ENCODE measurements around the gene FAM199X. TPM values are rescaled to one million over a fixed set of nuclear protein-coding genes. Genes with fewer than 3 reads are reported as not detected.

The FAM199X gene
- total and polyA plus RNA-seq, 4 donors = 7.5 to 30.5 (median 11.9) TPM

DNA sequence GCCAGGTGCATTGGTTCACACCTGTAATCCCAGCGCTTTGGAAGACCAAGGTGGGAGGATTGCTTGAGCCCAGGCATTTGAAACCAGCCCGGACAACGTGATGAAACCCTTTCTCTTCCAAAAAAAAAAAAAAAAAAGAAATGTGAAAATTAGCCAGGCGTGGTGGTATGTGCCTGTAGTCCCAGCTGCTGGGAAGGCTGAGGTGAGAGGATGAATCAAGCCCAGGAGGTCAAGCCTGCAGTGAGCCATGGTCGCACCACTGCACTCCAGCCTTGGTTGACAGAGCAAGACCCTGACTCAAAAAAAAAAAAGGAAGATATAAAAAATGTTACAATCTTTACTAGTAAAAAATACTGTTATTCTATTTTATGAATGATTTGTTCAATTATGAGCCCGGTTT, 5.9 kb downstream of the FAM199X start:
- H3K36me3 ChIP-seq (ENCODE audit: control insufficient read depth in 4 of 4, insufficient read depth in 4 of 4, low read length in 4 of 4) = peaks cover 0 to 2% (median 0%) of the 10 kb centered on the region in 4 donors
- no peak overlapping the region for H3K27ac ChIP-seq (ENCODE audit: low read depth in 1 of 2, low read length in 1 of 2)
- peaks cover 0 to 11% (median 8%) of the 10 kb centered on the region in 3 donors for H3K27me3 ChIP-seq (ENCODE audit: control insufficient read depth in 3 of 3, insufficient read depth in 3 of 3, low read length in 2 of 3)
- peaks cover 0 to 10% (median 0%) of the 10 kb centered on the region in 5 donors for H3K4me1 ChIP-seq (ENCODE audit: control insufficient read depth in 5 of 5, insufficient read depth in 5 of 5, low read length in 5 of 5)
- 68 to 94% methylated on average over 6 of the region's 6 CpGs for WGBS, 2 donors
- no peak for ATAC-seq (ENCODE audit: insufficient read depth, low FRiP score)
- no peak for DNase-seq
- H3K9me3 ChIP-seq (ENCODE audit: control insufficient read depth in 4 of 4, insufficient read depth in 3 of 4, low read length in 3 of 4) = no peaks in the 10 kb centered on the region
- TF ChIP-seq, protein P1, sequence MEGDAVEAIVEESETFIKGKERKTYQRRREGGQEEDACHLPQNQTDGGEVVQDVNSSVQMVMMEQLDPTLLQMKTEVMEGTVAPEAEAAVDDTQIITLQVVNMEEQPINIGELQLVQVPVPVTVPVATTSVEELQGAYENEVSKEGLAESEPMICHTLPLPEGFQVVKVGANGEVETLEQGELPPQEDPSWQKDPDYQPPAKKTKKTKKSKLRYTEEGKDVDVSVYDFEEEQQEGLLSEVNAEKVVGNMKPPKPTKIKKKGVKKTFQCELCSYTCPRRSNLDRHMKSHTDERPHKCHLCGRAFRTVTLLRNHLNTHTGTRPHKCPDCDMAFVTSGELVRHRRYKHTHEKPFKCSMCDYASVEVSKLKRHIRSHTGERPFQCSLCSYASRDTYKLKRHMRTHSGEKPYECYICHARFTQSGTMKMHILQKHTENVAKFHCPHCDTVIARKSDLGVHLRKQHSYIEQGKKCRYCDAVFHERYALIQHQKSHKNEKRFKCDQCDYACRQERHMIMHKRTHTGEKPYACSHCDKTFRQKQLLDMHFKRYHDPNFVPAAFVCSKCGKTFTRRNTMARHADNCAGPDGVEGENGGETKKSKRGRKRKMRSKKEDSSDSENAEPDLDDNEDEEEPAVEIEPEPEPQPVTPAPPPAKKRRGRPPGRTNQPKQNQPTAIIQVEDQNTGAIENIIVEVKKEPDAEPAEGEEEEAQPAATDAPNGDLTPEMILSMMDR (IDR thresholded peaks at IDR 0.05; ENCODE audit: control extremely low read depth, extremely low read depth) = no peak
- no peak overlapping the region for H3K9ac ChIP-seq (ENCODE audit: insufficient read depth in 1 of 2, low read length in 2 of 2)
- no peak overlapping the region for H3K4me3 ChIP-seq

DNA sequence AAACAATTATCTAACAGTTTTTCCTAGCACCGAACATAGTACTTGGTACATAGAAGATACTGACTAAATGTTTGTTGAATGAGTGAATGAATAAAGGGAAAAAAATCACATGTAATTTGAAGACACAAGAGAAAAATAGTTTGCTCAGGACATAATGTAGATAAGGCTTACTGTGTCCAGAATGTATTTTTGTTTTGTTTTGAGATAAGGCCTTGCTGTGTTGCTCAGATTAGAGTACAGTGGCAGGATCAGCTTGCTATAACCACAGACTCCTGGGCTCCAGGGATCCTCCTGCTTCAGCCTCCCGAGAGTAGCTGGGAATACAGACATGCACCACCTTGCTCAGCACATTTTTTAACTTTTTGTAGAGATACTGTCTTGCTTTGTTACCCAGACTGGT, 6.5 kb downstream of the FAM199X start:
- H3K9me3 ChIP-seq (ENCODE audit: control insufficient read depth in 4 of 4, insufficient read depth in 3 of 4, low read length in 3 of 4) = no peaks in the 10 kb centered on the region
- WGBS, 2 donors = 81 to 95% methylated on average over 2 of the region's 2 CpGs
- no peak overlapping the region for H3K27ac ChIP-seq (ENCODE audit: low read depth in 1 of 2, low read length in 1 of 2)
- DNase-seq (no peak), ATAC-seq (ENCODE audit: insufficient read depth, low FRiP score) (no peak)
- H3K4me3 ChIP-seq = no peak overlapping the region
- H3K27me3 ChIP-seq (ENCODE audit: control insufficient read depth in 3 of 3, insufficient read depth in 3 of 3, low read length in 2 of 3) = peaks cover 0 to 11% (median 8%) of the 10 kb centered on the region in 3 donors
- no peak overlapping the region for H3K9ac ChIP-seq (ENCODE audit: insufficient read depth in 1 of 2, low read length in 2 of 2)
- H3K36me3 ChIP-seq (ENCODE audit: control insufficient read depth in 4 of 4, insufficient read depth in 4 of 4, low read length in 4 of 4) = peaks cover 0 to 2% (median 0%) of the 10 kb centered on the region in 4 donors
- TF ChIP-seq, protein P1 (IDR thresholded peaks at IDR 0.05; ENCODE audit: control extremely low read depth, extremely low read depth) = no peak
- H3K4me1 ChIP-seq (ENCODE audit: control insufficient read depth in 5 of 5, insufficient read depth in 5 of 5, low read length in 5 of 5) = peaks cover 0 to 7% (median 0%) of the 10 kb centered on the region in 5 donors

DNA sequence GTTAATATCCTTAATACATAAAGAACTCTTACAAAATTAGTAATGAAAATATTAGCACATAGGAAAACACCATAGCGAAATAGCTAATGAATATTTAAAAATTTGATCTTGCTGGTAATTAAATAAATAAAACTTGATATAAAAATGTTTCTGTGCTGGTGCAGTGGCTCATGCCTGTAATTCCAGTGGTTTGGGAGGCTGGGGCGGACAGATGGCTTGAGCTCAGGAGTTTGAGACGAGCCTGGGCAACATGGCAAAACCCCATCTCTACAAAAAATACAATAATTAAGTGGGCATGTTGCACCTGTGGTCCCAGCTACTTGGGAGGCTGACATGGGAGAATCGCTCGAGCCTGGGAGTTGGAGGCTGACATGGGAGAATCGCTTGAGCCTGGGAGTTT, 7.6 kb downstream of the FAM199X start:
- H3K27ac ChIP-seq (ENCODE audit: low read depth in 1 of 2, low read length in 1 of 2) = no peak overlapping the region
- WGBS, 2 donors = 85 to 96% methylated on average over 6 of the region's 6 CpGs
- ATAC-seq (ENCODE audit: insufficient read depth, low FRiP score) (no peak), DNase-seq (no peak)
- TF ChIP-seq, protein P1 (IDR thresholded peaks at IDR 0.05; ENCODE audit: control extremely low read depth, extremely low read depth) = no peak
- H3K4me1 ChIP-seq (ENCODE audit: control insufficient read depth in 5 of 5, insufficient read depth in 5 of 5, low read length in 5 of 5) = peaks cover 0 to 1% (median 0%) of the 10 kb centered on the region in 5 donors
- H3K36me3 ChIP-seq (ENCODE audit: control insufficient read depth in 4 of 4, insufficient read depth in 4 of 4, low read length in 4 of 4) = peaks cover 0 to 4% (median 1%) of the 10 kb centered on the region in 4 donors
- peaks cover 0 to 2% (median 0%) of the 10 kb centered on the region in 4 donors for H3K9me3 ChIP-seq (ENCODE audit: control insufficient read depth in 4 of 4, insufficient read depth in 3 of 4, low read length in 3 of 4)
- no peak overlapping the region for H3K4me3 ChIP-seq
- no peak overlapping the region for H3K9ac ChIP-seq (ENCODE audit: insufficient read depth in 1 of 2, low read length in 2 of 2)
- peaks cover 0 to 11% (median 8%) of the 10 kb centered on the region in 3 donors for H3K27me3 ChIP-seq (ENCODE audit: control insufficient read depth in 3 of 3, insufficient read depth in 3 of 3, low read length in 2 of 3)

DNA sequence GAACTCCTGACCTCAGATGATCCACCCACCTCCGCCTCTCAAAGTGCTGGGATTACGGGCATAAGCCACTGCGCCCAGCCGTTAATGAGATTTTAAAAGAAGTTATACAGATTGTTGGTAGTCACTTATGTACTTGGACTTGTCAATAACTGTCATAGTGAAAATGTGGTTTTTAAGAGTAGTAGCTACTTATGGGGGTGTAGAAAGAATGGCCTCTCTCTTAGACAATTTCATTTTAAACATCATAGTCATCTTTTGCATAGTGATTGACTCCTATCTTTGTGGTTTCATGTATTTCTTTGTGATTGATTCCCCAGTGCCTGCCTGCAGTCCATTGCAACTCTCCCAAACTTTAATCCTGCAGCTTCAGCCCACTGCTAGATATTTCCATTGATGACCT, 17.4 kb downstream of the FAM199X start:
- peaks cover 0 to 3% (median 0%) of the 10 kb centered on the region in 4 donors for H3K9me3 ChIP-seq (ENCODE audit: control insufficient read depth in 4 of 4, insufficient read depth in 3 of 4, low read length in 3 of 4)
- DNase-seq = no peak
- no peak overlapping the region for H3K27ac ChIP-seq (ENCODE audit: low read depth in 1 of 2, low read length in 1 of 2)
- H3K36me3 ChIP-seq (ENCODE audit: control insufficient read depth in 4 of 4, insufficient read depth in 4 of 4, low read length in 4 of 4) = peaks cover 4 to 8% (median 5%) of the 10 kb centered on the region in 4 donors
- H3K4me3 ChIP-seq = no peak overlapping the region
- 92 to 93% methylated on average over 4 of the region's 4 CpGs for WGBS, 2 donors
- H3K9ac ChIP-seq (ENCODE audit: insufficient read depth in 1 of 2, low read length in 2 of 2) = no peak overlapping the region
- TF ChIP-seq, protein P1 (IDR thresholded peaks at IDR 0.05; ENCODE audit: control extremely low read depth, extremely low read depth) = no peak
- ATAC-seq (ENCODE audit: insufficient read depth, low FRiP score) = no peak
- peaks cover 0 to 24% (median 0%) of the 10 kb centered on the region in 3 donors for H3K27me3 ChIP-seq (ENCODE audit: control insufficient read depth in 3 of 3, insufficient read depth in 3 of 3, low read length in 2 of 3)
- H3K4me1 ChIP-seq (ENCODE audit: control insufficient read depth in 5 of 5, insufficient read depth in 5 of 5, low read length in 5 of 5) = no peaks in the 10 kb centered on the region

All from lung (tissue), 12 donors.